ENCODE measurements around the gene TXNDC8. TPM values are rescaled to one million over a fixed set of nuclear protein-coding genes. Genes with fewer than 3 reads are reported as not detected.

The TXNDC8 gene
- total RNA-seq, 1 donor from 2014 or later: not detected

DNA sequence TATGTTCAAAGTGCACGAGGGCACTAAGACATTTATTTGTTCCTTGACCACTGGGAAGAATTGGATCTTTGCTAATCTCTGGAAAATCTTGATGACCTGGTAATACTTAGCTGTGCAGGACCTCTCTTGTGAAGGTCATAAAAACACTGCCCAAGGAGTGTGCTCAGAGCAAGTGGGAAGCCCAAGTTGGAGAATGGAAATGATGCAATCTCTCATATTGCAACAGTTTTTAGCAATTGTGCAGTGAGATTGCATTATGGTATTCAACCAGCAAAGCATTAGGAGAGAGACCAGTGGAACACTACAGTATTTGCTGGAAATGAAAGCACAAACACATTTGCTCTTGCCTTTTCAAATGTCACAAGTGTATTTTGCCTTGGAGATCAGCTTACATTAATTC is 34.5 kb downstream of the TXNDC8 start:
- no peak overlapping the region for H3K27ac Mint-ChIP-seq (ENCODE audit: unreplicated experiment)
- peaks cover 5% of the 10 kb centered on the region for H3K4me1 Mint-ChIP-seq
- H3K27me3 Mint-ChIP-seq (ENCODE audit: low read depth): no peaks in the 10 kb centered on the region
- H3K4me3 Mint-ChIP-seq: no peak overlapping the region
- H3K36me3 Mint-ChIP-seq (ENCODE audit: low read depth): no peaks in the 10 kb centered on the region
- no peak for DNase-seq (ENCODE audit: low read depth, low spot score)
- TF ChIP-seq, protein P1, sequence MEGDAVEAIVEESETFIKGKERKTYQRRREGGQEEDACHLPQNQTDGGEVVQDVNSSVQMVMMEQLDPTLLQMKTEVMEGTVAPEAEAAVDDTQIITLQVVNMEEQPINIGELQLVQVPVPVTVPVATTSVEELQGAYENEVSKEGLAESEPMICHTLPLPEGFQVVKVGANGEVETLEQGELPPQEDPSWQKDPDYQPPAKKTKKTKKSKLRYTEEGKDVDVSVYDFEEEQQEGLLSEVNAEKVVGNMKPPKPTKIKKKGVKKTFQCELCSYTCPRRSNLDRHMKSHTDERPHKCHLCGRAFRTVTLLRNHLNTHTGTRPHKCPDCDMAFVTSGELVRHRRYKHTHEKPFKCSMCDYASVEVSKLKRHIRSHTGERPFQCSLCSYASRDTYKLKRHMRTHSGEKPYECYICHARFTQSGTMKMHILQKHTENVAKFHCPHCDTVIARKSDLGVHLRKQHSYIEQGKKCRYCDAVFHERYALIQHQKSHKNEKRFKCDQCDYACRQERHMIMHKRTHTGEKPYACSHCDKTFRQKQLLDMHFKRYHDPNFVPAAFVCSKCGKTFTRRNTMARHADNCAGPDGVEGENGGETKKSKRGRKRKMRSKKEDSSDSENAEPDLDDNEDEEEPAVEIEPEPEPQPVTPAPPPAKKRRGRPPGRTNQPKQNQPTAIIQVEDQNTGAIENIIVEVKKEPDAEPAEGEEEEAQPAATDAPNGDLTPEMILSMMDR (conservative IDR thresholded peaks at IDR 0.05): no peak
- no peaks in the 10 kb centered on the region for H3K9me3 Mint-ChIP-seq

- H3K4me3 Mint-ChIP-seq: no peak overlapping the region
- peaks cover 5% of the 10 kb centered on the region for H3K4me1 Mint-ChIP-seq
Observed at GRCh38 chr9:110298043-110298605, 39.5 kb downstream of the TXNDC8 start.

GRCh38 chr9:110293248-110293647 is 44.4 kb downstream of the TXNDC8 start:
- H3K27me3 Mint-ChIP-seq (ENCODE audit: low read depth): no peaks in the 10 kb centered on the region
- H3K27ac Mint-ChIP-seq (ENCODE audit: unreplicated experiment): no peak overlapping the region
- H3K9me3 Mint-ChIP-seq: no peaks in the 10 kb centered on the region
- TF ChIP-seq, protein P1 (conservative IDR thresholded peaks at IDR 0.05): no peak
- no peaks in the 10 kb centered on the region for H3K36me3 Mint-ChIP-seq (ENCODE audit: low read depth)
- DNase-seq (ENCODE audit: low read depth, low spot score): no peak
- H3K4me1 Mint-ChIP-seq: no peaks in the 10 kb centered on the region
- no peak overlapping the region for H3K4me3 Mint-ChIP-seq

More at GRCh38 chr9:110298043-110298605, 39.5 kb downstream of the TXNDC8 start:
- no peak for DNase-seq (ENCODE audit: low read depth, low spot score)
- no peaks in the 10 kb centered on the region for H3K9me3 Mint-ChIP-seq
- no peaks in the 10 kb centered on the region for H3K27me3 Mint-ChIP-seq (ENCODE audit: low read depth)
- H3K27ac Mint-ChIP-seq (ENCODE audit: unreplicated experiment): no peak overlapping the region
- H3K36me3 Mint-ChIP-seq (ENCODE audit: low read depth): no peaks in the 10 kb centered on the region
- TF ChIP-seq, protein P1 (conservative IDR thresholded peaks at IDR 0.05): no peak

GRCh38 chr9:110291921-110292557 is 45.6 kb downstream of the TXNDC8 start:
- no peaks in the 10 kb centered on the region for H3K9me3 Mint-ChIP-seq
- no peaks in the 10 kb centered on the region for H3K36me3 Mint-ChIP-seq (ENCODE audit: low read depth)
- H3K4me3 Mint-ChIP-seq: no peak overlapping the region
- no peak overlapping the region for H3K27ac Mint-ChIP-seq (ENCODE audit: unreplicated experiment)
- DNase-seq (ENCODE audit: low read depth, low spot score): no peak
- no peaks in the 10 kb centered on the region for H3K27me3 Mint-ChIP-seq (ENCODE audit: low read depth)
- H3K4me1 Mint-ChIP-seq: no peaks in the 10 kb centered on the region
- TF ChIP-seq, protein P1 (conservative IDR thresholded peaks at IDR 0.05): no peak

- Mint-ChIP-seq H3K9me3 (no peaks in the 10 kb centered on the region), H3K36me3 (ENCODE audit: low read depth) (no peaks in the 10 kb centered on the region), H3K4me3 (no peak overlapping the region), H3K27ac (ENCODE audit: unreplicated experiment) (no peak overlapping the region), H3K27me3 (ENCODE audit: low read depth) (no peaks in the 10 kb centered on the region), H3K4me1 (no peaks in the 10 kb centered on the region)
- no peak for DNase-seq (ENCODE audit: low read depth, low spot score)
- TF ChIP-seq, protein P1 (conservative IDR thresholded peaks at IDR 0.05): no peak
Observed at GRCh38 chr9:110290001-110290400, 47.7 kb downstream of the TXNDC8 start.
